Endothelial cell of umbilical vein (primary cell): ENCODE measurements around the gene PLCB4. TPM values are rescaled to one million over a fixed set of nuclear protein-coding genes. Genes with fewer than 3 reads are reported as not detected.

Experiments
- BruUV-seq: library from RNA; stranded (reverse); fragments of 400-500 nt; replicated peaks from 2 replicates; lab custom pipeline; 2021; lab: Mats Ljungman, UMichigan
- CTCF ChIA-PET: fragments of 300-600, 350-600 bp; sonication (Branson Sonifier 250); formaldehyde crosslinking; loops from one replicate; lab custom pipeline; 2021; ENCODE audit warnings: antibody characterized with exemption, inconsistent platforms; lab: Charles Lee
- POLR2A ChIA-PET: fragments of 300-600, 350-600 bp; sonication (Branson Sonifier 250); formaldehyde crosslinking; loops from one replicate; lab custom pipeline; 2021; ENCODE audit warnings: antibody characterized with exemption, inconsistent platforms; lab: Charles Lee
- DNase-seq: peaks from one replicate; pipeline ENCODE4 v3.0.0-alpha.2; 2011; ENCODE audit warnings: low read depth, low spot score
- FAIRE-seq: peaks from 2 replicates; lab custom pipeline; 2011; peaks lifted over from hg19 to GRCh38; lab: Jason Lieb, UNC
- H2AFZ ChIP-seq: 2 replicates; pipeline ENCODE4 v1.6.0; 2012; ENCODE audit warnings: low read depth, low read length, control low read depth, inconsistent platforms
- H3K27ac ChIP-seq: 2 replicates; pipeline ENCODE4 v1.5.1; 2011; ENCODE audit warnings: low read depth, mild to moderate bottlenecking, control low read depth, low read length, moderate library complexity; ENCODE audit not compliant: insufficient read depth
- H3K27me3 ChIP-seq, 2 experiments: 2 replicates each; pipeline versions ENCODE4 v1.6.0 to v1.6.1; 2011; ENCODE audit warnings: low read length in 2 of 2, mixed read lengths in 1 of 2; ENCODE audit not compliant: control insufficient read depth in 2 of 2, insufficient read depth in 2 of 2
- H3K36me3 ChIP-seq, 2 experiments: 2 replicates in 1 of 2; 3 replicates in 1 of 2; pipeline ENCODE4 v1.5.1; 2011; ENCODE audit warnings: low read length in 2 of 2, mild to moderate bottlenecking in 1 of 2, moderate library complexity in 1 of 2; ENCODE audit not compliant: control insufficient read depth in 2 of 2, insufficient read depth in 2 of 2; ENCODE audit errors: extremely low read depth in 1 of 2
- H3K4me1 ChIP-seq: 3 replicates; pipeline ENCODE4 v1.5.1; 2011; ENCODE audit warnings: mild to moderate bottlenecking, low read length; ENCODE audit not compliant: control insufficient read depth, insufficient read depth; ENCODE audit errors: extremely low read depth
- H3K4me2 ChIP-seq: 2 replicates; pipeline ENCODE4 v1.6.1; 2011; ENCODE audit warnings: low read length, control low read depth, mixed read lengths; ENCODE audit not compliant: insufficient read depth
- H3K4me3 ChIP-seq, 3 experiments: fragments of 200-600 bp in 1 of 3; sonication (generic), shearing (Covaris generic) in 1 of 3; replicated peaks in 1 of 3; 2 replicates each; pipeline ENCODE4 v1.5.1; 2011 to 2016; ENCODE audit warnings: control low read depth in 3 of 3, low read length in 3 of 3, mild to moderate bottlenecking in 2 of 3, inconsistent platforms in 1 of 3, low read depth in 1 of 3, moderate library complexity in 1 of 3; ENCODE audit not compliant: insufficient read depth in 1 of 3
- H3K79me2 ChIP-seq: 2 replicates; pipeline ENCODE4 v1.6.0; 2012; ENCODE audit warnings: low read length, inconsistent platforms; ENCODE audit not compliant: control insufficient read depth, insufficient read depth
- H3K9ac ChIP-seq: replicated peaks from 2 replicates; pipeline ENCODE3; 2011; ENCODE audit warnings: low read length, control low read depth; ENCODE audit not compliant: insufficient read depth; ENCODE audit errors: extremely low read depth
- H3K9me1 ChIP-seq: replicated peaks from 3 replicates; pipeline ENCODE4 v1.6.0; 2011; ENCODE audit warnings: mild to moderate bottlenecking, low read length; ENCODE audit not compliant: control insufficient read depth, insufficient read depth; ENCODE audit errors: extremely low read depth
- H3K9me3 ChIP-seq: replicated peaks from 2 replicates; pipeline ENCODE4 v1.5.1; 2012; ENCODE audit warnings: low read length, inconsistent platforms; ENCODE audit not compliant: control insufficient read depth, insufficient read depth
- H4K20me1 ChIP-seq: replicated peaks from 2 replicates; pipeline ENCODE3; 2011; ENCODE audit warnings: mild to moderate bottlenecking, low read length; ENCODE audit not compliant: control insufficient read depth, insufficient read depth; ENCODE audit errors: extremely low read depth
- EZH2 ChIP-seq: IDR thresholded peaks from 2 replicates; pipeline ENCODE4 v1.6.1; 2012; ENCODE audit warnings: borderline replicate concordance, low read depth, mild to moderate bottlenecking, moderate library complexity, low read length, inconsistent platforms; ENCODE audit not compliant: severe bottlenecking
- FOS ChIP-seq: IDR thresholded peaks from 2 replicates; pipeline ENCODE4 v1.6.1; 2011; ENCODE audit warnings: mild to moderate bottlenecking, low read length, moderate library complexity, borderline replicate concordance; ENCODE audit not compliant: insufficient read depth
- GATA2 ChIP-seq: IDR thresholded peaks from 2 replicates; pipeline ENCODE4 v1.7.0; 2011; ENCODE audit warnings: low read depth, mild to moderate bottlenecking, moderate library complexity, mixed read lengths, low read length; ENCODE audit not compliant: insufficient read length, insufficient read depth
- JUN ChIP-seq: IDR thresholded peaks from 2 replicates; pipeline ENCODE4 v1.6.1; 2011; ENCODE audit warnings: borderline replicate concordance, low read depth; ENCODE audit not compliant: insufficient read length, insufficient read depth
- MYC ChIP-seq: IDR thresholded peaks from one replicate; pipeline ENCODE4 v1.6.1; 2011; ENCODE audit warnings: mild to moderate bottlenecking, low read depth, low read length
- POLR2A ChIP-seq: IDR thresholded peaks from 2 replicates; pipeline ENCODE4 v1.6.1; 2012; ENCODE audit warnings: low read depth, mild to moderate bottlenecking, control low read depth, low read length
- POLR2AphosphoS5 ChIP-seq: IDR thresholded peaks from 2 replicates; pipeline ENCODE4 v1.6.1; 2012; ENCODE audit warnings: low read depth, mild to moderate bottlenecking, control low read depth, low read length, moderate library complexity; ENCODE audit not compliant: insufficient read depth
- dilution Hi-C: fragments of 300-500 bp; cut with MboI; formaldehyde crosslinking; loops from one replicate; pipeline ENCODE4 v1.15.0; 2019; ENCODE audit warnings: low sequenced_read_pairs; ENCODE audit not compliant: extremely low pct_ligation_motif_present
- intact Hi-C: fragments of 100-400 bp; cut with micrococcal nuclease; formaldehyde crosslinking; loops from one replicate; pipeline ENCODE4 v1.10.0; 2022
- polyA plus RNA-seq, 4 experiments: library from polyadenylated mRNA; depleted of rRNA in 3 of 4; stranded (reverse) in 3 of 4; unstranded in 1 of 4; fragments of >200 nt; gene quantifications; 2 replicates each; pipeline versions ENCODE4 v1.2.1 to v1.2.3, GENCODE V29; 2011 to 2012; ENCODE audit warnings: missing spikeins in 1 of 4
- total RNA-seq: library from RNA; stranded (reverse); gene quantifications from 2 replicates; pipeline ENCODE4 v1.2.3, GENCODE V29; 2021
- TF ChIP-seq, protein P1 (sequence below): IDR thresholded peaks from 2 replicates; pipeline ENCODE4 v1.6.1; 2011; ENCODE audit not compliant: insufficient read depth, insufficient read length
- TF ChIP-seq, protein P2 (sequence below), 2 donors: IDR thresholded peaks; 1 replicate in 1 of 2; 2 replicates in 1 of 2; pipeline ENCODE4 v1.5.1; 2011; ENCODE audit warnings: low read length in 2 of 2, mild to moderate bottlenecking in 2 of 2, moderate library complexity in 2 of 2, control low read depth in 1 of 2, inconsistent platforms in 1 of 2, low read depth in 1 of 2; ENCODE audit not compliant: insufficient read depth in 1 of 2; ENCODE audit errors: extremely low read depth in 1 of 2

Gene PLCB4
- total and polyA plus RNA-seq, 2 donors (not counting 3 experiments of a cell fraction or from before 2014, with no cell fraction given), result 0.37 to 1.7 TPM

DNA sequence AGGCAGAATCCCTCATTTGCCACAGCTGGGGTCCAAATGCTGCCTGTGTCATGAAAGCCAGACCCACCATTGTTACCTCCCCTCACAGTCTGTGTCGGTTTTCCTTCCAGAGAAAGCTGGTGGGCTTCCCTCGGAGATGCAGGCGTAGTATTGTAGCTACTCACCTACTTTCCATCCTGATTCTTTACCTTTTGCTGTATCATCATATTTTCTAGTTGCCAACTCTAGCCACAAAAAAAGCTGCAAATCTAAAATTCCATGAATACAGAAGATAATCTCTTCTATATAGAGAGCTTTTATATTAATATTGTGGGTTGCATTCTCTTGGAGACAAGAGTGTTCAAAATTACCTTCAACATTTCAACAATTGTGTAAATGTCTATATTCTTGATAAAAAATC lies 347.5 kb downstream of the PLCB4 start:
- Histone ChIP-seq H3K9ac (no peak overlapping the region), H3K4me1 (no peaks in the 10 kb centered on the region), H3K9me1 (no peaks in the 10 kb centered on the region), H3K4me2 (no peak overlapping the region), H4K20me1 (no peaks in the 10 kb centered on the region), H3K36me3 (no peaks in the 10 kb centered on the region), H3K9me3 (no peaks in the 10 kb centered on the region), H3K27me3 (no peaks in the 10 kb centered on the region), H2AFZ (no peak overlapping the region), H3K4me3 (no peak overlapping the region), H3K27ac (no peak overlapping the region), H3K79me2 (no peaks in the 10 kb centered on the region)
- dilution Hi-C loops, result no loop called here
- CTCF ChIA-PET, result interaction anchor here (1.4 kb wide), 1 partner anchor 194 kb away, joined by 11 read pairs; no protein-coding TSS in a partner anchor
- DNase-seq (no peak), FAIRE-seq (no peak)
- POLR2A ChIA-PET, result no interaction called here
- intact Hi-C loops, result no loop called here
- TF ChIP-seq POLR2A (no peak), GATA2 (no peak), FOS (no peak), EZH2 (no peak), POLR2AphosphoS5 (no peak), MYC (no peak), JUN (no peak)
- TF ChIP-seq, protein P1, sequence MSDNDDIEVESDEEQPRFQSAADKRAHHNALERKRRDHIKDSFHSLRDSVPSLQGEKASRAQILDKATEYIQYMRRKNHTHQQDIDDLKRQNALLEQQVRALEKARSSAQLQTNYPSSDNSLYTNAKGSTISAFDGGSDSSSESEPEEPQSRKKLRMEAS, result no peak
- TF ChIP-seq, protein P2, sequence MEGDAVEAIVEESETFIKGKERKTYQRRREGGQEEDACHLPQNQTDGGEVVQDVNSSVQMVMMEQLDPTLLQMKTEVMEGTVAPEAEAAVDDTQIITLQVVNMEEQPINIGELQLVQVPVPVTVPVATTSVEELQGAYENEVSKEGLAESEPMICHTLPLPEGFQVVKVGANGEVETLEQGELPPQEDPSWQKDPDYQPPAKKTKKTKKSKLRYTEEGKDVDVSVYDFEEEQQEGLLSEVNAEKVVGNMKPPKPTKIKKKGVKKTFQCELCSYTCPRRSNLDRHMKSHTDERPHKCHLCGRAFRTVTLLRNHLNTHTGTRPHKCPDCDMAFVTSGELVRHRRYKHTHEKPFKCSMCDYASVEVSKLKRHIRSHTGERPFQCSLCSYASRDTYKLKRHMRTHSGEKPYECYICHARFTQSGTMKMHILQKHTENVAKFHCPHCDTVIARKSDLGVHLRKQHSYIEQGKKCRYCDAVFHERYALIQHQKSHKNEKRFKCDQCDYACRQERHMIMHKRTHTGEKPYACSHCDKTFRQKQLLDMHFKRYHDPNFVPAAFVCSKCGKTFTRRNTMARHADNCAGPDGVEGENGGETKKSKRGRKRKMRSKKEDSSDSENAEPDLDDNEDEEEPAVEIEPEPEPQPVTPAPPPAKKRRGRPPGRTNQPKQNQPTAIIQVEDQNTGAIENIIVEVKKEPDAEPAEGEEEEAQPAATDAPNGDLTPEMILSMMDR (IDR thresholded peaks at IDR 0.05; ENCODE audit: extremely low read depth in 1 of 2, insufficient read depth in 1 of 2, low read depth in 1 of 2, low read length in 2 of 2), result no peak
- BruUV-seq, result no TSS peak
